PFSK-1 (cell line): Measurements from ENCODE around the gene NDP.

Experiments used
- FOXP2 ChIP-seq: optimal IDR thresholded peaks from 2 replicates; pipeline ENCODE3; 2011; ENCODE audit warnings: borderline replicate concordance, control low read depth, inconsistent platforms; ENCODE audit not compliant: insufficient read depth; ENCODE audit errors: extremely low read length, extremely low read depth
- POLR2AphosphoS5 ChIP-seq: IDR thresholded peaks from 2 replicates; pipeline ENCODE4 v1.6.1; 2012; ENCODE audit warnings: low read depth, mild to moderate bottlenecking, control low read depth, low read length, moderate library complexity
- REST ChIP-seq, 2 experiments: IDR thresholded peaks; 2 replicates each; pipeline versions ENCODE4 v1.6.1 to v1.8.0; 2011 to 2012; ENCODE audit warnings: low read depth in 2 of 2, low read length in 2 of 2, control low read depth in 1 of 2, inconsistent platforms in 1 of 2, mild to moderate bottlenecking in 1 of 2, moderate library complexity in 1 of 2; ENCODE audit not compliant: insufficient read depth in 1 of 2
- SIN3A ChIP-seq: IDR thresholded peaks from 2 replicates; pipeline ENCODE4 v1.6.1; 2012; ENCODE audit warnings: mild to moderate bottlenecking, low read length, moderate library complexity, borderline replicate concordance; ENCODE audit not compliant: insufficient read depth
- TAF1 ChIP-seq: IDR thresholded peaks from 2 replicates; pipeline ENCODE4 v1.6.1; 2012; ENCODE audit warnings: low read length, control low read depth, borderline replicate concordance; ENCODE audit not compliant: insufficient read depth

NDP gene

GRCh38 chrX:43962636-43963035, 10.6 kb downstream of the NDP start:
- no peak for TF ChIP-seq POLR2AphosphoS5
- no peak for TF ChIP-seq FOXP2
- TF ChIP-seq SIN3A: no peak
- TF ChIP-seq REST (IDR thresholded peaks at IDR 0.05; ENCODE audit: insufficient read depth in 1 of 2, low read depth in 2 of 2, low read length in 2 of 2): no peak
- no peak for TF ChIP-seq TAF1

DNA sequence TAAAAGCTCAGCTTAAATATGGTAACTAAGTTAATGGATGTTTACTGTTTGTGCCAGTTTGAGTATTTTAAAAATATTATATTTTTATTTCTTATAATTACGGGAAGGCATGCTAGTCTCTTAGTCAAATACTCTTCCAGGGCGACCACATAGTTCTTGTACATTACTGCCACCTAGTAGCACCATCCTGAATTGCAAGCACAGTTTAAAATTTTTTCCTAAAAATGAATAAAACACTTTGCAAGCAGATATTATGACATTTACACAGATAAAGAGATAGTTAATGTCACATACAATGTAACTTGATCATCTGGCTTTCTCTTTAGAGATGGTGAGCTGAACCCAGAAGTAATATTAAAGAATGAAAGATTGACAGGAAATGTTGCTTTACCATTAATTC, 11.5 kb downstream of the NDP start:
- no peak for TF ChIP-seq FOXP2
- TF ChIP-seq SIN3A: no peak
- no peak for TF ChIP-seq REST (IDR thresholded peaks at IDR 0.05; ENCODE audit: insufficient read depth in 1 of 2, low read depth in 2 of 2, low read length in 2 of 2)
- TF ChIP-seq TAF1: no peak
- TF ChIP-seq POLR2AphosphoS5: no peak

DNA sequence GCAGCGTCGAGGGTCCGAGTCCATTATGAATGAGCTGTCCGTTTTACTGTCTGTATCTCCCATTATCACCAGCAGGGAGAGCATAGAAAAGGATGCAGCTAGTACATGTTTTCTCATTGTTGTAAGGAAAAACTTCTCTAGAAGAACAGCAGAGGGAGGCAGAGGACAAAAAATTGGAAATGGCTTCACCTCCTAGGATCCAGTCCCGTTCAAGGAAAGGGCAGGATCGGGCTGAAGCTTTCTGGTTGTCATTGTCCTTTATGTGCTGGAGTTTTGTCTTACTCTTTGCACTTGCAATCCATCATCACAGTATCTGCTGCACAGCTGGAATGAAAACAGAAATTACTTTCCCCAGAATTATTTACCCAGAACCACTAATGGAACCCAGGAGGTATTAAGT, 14.7 kb downstream of the NDP start:
- TF ChIP-seq SIN3A (no peak), TAF1 (no peak), POLR2AphosphoS5 (no peak), FOXP2 (no peak), REST (IDR thresholded peaks at IDR 0.05; ENCODE audit: insufficient read depth in 1 of 2, low read depth in 2 of 2, low read length in 2 of 2) (no peak)

- TF ChIP-seq FOXP2: no peak
- no peak for TF ChIP-seq SIN3A
- TF ChIP-seq TAF1: no peak
- TF ChIP-seq REST (IDR thresholded peaks at IDR 0.05; ENCODE audit: insufficient read depth in 1 of 2, low read depth in 2 of 2, low read length in 2 of 2): no peak
- no peak for TF ChIP-seq POLR2AphosphoS5
Measured at GRCh38 chrX:43956034-43956433, 17.2 kb downstream of the NDP start.

DNA sequence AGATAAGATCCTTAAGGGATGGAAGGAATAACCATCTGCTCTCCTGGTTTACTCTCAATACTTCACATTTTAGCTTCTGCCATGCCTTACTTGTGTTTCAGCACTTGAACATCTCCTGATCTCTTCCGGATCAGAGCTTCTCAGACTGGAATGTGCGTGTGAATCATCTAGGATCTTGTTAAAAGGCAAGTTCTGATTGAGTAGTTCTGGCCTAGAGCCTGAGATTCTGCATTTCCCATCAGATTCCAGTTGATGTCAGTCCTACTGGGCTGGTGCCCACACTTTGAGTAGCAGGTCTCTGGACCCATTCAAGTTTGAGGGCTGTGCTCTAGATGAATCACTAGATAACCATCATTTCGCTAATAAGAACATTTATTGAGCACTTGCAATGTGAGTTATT, 20.0 kb downstream of the NDP start:
- 0 out of 4 replicates have a peak, but pooled peaks of 1 of the 2 experiments have one; percentile 22 for TF ChIP-seq REST (IDR thresholded peaks at IDR 0.05; ENCODE audit: insufficient read depth in 1 of 2, low read depth in 2 of 2, low read length in 2 of 2)
- TF ChIP-seq SIN3A: no peak
